T-helper 2 cell treated with Interferon-gamma antibody and Interleukin-4, amounts not matched to agents 100 ng/mL and 5 ng/mL, for 36 hours (primary cell): Measurements from ENCODE around the gene SHKBP1. TPM values are rescaled to one million over a fixed set of nuclear protein-coding genes. Genes with fewer than 3 reads are reported as not detected.
"Not testable (repeated sequence)": the region's sequence is repeated elsewhere in the genome, so short reads cannot be mapped to it uniquely, and the experiment has no call there.

ENCODE experiments used
- intact Hi-C: fragments of 100-400 bp; cut with micrococcal nuclease; formaldehyde crosslinking; loops from one replicate; pipeline ENCODE4 v1.15.1; 2023
- total RNA-seq: library from RNA; stranded (reverse); gene quantifications from 2 replicates; pipeline ENCODE4 v1.2.3, GENCODE V29; 2022

Gene SHKBP1, protein sequence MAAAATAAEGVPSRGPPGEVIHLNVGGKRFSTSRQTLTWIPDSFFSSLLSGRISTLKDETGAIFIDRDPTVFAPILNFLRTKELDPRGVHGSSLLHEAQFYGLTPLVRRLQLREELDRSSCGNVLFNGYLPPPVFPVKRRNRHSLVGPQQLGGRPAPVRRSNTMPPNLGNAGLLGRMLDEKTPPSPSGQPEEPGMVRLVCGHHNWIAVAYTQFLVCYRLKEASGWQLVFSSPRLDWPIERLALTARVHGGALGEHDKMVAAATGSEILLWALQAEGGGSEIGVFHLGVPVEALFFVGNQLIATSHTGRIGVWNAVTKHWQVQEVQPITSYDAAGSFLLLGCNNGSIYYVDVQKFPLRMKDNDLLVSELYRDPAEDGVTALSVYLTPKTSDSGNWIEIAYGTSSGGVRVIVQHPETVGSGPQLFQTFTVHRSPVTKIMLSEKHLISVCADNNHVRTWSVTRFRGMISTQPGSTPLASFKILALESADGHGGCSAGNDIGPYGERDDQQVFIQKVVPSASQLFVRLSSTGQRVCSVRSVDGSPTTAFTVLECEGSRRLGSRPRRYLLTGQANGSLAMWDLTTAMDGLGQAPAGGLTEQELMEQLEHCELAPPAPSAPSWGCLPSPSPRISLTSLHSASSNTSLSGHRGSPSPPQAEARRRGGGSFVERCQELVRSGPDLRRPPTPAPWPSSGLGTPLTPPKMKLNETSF
- 141 and 150 TPM in 2 replicates for total RNA-seq

DNA sequence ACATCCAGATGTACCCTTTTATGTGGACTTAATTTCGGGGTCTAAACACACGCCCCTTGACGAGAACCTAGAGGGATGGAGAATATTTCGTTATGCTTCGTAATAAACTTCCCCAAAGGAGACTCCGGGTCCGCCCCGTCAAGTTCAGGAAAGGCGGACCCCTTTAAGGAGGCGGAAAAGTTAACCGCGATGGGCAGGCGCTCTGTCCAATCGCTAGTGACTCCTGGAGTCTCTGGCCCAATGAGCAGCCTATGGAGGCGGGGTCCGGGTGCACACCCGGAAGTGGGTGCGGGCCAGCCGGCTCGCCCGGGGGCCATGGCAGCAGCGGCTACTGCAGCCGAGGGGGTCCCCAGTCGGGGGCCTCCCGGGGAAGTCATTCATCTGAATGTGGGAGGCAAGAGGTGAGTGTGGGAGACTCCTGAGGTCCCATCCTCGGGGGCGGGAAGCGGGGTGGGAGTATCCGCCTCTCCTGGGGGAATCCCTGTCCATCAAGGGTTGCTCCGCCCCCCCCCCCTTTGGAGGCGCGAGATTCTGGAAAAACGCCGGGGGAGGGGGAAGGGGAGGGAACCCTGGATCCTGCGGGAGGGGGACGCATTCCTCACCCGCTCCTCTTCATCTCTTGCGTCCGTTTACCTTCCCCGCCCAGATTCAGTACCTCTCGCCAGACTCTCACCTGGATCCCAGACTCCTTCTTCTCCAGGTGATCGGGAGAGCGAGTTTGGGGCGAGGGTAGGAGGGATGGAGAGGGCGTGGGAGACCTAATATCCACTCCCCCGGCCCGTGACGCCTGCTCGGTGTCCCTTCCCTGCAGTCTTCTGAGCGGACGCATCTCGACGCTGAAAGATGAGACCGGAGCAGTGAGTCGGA lies at the start of gene SHKBP1:
Gene SHKBP1 (plus strand): TSS at position 289 of the 867 bp plus-strand sequence. CDS start 27 bp downstream, at position 316.
- intact Hi-C loops: loop anchor here (2.0 kb wide), 2 partner anchors 22 to 48 kb away; no protein-coding TSS in a partner anchor

DNA sequence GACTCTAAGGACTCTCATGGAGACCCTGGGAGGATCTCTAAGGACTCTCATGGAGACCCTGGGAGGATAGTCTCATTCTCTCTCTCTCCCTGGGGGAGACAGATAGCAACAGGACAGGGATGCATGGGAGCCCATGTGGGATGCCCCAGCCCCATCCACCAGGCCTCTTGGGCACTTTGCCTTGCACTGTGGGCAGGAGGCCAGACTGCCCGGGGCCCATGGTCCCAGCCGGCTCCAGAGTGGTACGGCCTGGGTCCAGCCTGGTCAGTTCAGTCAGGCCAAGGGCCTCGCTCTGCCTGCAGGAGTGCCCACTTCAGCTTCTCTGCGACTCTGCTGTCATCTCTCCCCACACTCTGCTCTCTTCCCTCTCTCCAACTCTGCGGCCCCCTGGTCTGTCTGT lies 48.6 kb upstream of the SHKBP1 start:
- intact Hi-C loops: loop anchor here (2.0 to 10.0 kb wide), 3 partner anchors 49 to 223 kb away; partner anchors contain the start of gene SHKBP1

DNA sequence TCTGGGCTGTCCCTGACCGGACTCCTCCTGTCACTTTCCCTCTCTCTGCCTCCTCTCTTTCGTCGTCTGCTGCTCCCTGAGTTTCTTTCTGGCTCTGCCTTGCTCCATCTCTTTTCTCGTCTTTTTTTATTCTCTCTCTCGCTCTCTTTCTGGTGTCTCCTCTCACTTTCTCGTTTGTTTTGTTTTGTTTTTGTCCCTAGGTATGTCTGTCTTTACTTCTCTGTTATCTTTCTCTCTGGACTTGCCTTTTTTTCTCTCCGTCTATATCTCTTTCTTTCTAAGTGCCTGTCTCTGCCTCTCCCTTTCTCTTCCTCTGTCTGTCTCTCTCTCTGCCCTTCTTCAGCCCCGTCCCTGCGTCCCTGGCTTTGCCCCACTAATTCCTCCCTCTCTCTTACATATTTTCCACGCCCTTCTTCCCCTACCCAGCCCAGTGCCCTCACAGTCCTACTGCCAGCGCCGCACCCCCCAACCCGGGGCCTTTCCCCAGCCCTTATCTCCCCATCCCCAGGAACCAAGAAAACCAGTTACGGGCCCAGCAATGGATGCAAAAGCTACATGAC lies 48.1 kb upstream of the SHKBP1 start:
- intact Hi-C loops: loop anchor here (1.0 to 10.0 kb wide), 4 partner anchors 48 to 224 kb away; partner anchors contain the start of genes BLVRB and SHKBP1

GRCh38 chr19:40529093-40529954 lies 47.3 kb upstream of the SHKBP1 start:
- intact Hi-C loops: loop anchor here (1.0 to 10.0 kb wide), 4 partner anchors 47 to 225 kb away; partner anchors contain the start of genes BLVRB and SHKBP1

GRCh38 chr19:40530091-40530901 lies 46.4 kb upstream of the SHKBP1 start:
- intact Hi-C loops: no loop called here

- intact Hi-C loops: no loop called here
Measured at GRCh38 chr19:40533508-40533907, 43.2 kb upstream of the SHKBP1 start.

- intact Hi-C loops: no loop called here
Measured at GRCh38 chr19:40534148-40534547, 42.5 kb upstream of the SHKBP1 start.

GRCh38 chr19:40539070-40539469 lies 37.6 kb upstream of the SHKBP1 start:
- intact Hi-C loops: no loop called here

- intact Hi-C loops: no loop called here
Measured at GRCh38 chr19:40542202-40542859, 34.3 kb upstream of the SHKBP1 start.

- intact Hi-C loops: no loop called here
Measured at GRCh38 chr19:40543029-40543597, 33.6 kb upstream of the SHKBP1 start.

DNA sequence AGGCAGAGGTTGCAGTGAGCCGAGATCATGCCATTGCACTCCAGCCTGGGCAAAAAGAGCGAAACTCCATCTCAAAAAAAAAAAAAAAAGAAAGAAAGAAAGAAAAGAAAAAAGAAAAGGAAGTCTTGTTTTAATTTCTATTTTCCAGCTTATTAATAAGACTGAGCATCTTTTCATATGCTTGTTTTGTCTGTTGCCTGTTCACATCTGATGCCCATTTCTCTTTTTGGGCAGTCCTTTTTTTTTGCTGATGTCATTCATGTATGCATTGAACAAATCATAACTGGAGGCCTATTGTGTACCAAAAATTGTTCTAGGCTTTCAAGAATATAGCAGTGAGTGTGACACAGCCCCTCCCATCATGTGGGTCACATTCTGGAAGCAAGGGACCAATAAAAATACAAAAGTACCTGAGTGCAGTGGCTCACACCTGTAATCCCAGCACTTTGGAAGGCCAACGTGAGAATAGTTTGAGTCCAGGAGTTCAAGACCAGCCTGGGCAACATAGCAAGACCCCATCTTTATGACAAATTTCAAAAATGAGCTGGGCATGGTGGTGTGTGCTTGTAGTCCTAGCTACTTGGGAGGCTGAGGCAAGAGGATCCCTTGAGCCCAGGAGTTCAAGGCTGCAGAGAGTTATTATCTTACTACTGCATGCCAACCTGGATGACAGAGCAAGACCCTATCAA lies 30.4 kb upstream of the SHKBP1 start:
- intact Hi-C loops: not testable (repeated sequence)

DNA sequence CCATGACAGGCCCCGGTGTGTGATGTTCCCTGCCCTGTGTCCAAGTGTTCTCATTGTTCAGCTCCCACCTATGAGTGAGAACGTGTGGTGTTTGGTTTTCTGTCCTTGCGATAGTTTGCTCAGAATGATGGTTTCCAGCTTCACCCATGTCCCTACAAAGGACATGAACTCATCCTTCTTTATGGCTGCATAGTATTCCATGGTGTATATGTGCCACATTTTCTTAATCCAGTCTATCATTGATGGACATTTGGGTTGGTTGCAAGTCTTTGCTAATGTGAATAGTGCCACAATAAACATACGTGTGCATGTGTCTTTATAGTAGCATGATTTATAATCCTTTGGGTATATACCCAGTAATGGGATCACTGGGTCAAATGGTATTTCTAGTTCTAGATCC lies 29.5 kb upstream of the SHKBP1 start:
- intact Hi-C loops: not testable (repeated sequence)

DNA sequence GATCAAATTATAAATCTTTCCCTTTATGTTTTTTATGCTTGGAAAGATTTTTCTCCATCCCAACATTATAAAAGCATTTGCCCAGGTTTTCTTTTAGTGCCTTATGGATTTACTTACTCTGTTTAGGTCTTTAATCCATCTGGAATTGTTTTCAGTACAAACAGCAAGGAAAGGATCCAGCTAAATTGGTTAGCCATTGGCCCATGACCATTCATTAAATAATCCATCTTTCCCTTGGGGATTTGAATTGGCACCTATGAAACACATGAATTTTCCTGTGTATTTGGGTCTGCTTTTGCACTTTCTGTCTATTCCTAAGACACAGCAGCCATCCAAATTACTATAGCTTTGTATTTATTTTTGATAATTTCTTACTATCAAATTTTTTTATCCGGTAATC lies 28.8 kb upstream of the SHKBP1 start:
- intact Hi-C loops: no loop called here

DNA sequence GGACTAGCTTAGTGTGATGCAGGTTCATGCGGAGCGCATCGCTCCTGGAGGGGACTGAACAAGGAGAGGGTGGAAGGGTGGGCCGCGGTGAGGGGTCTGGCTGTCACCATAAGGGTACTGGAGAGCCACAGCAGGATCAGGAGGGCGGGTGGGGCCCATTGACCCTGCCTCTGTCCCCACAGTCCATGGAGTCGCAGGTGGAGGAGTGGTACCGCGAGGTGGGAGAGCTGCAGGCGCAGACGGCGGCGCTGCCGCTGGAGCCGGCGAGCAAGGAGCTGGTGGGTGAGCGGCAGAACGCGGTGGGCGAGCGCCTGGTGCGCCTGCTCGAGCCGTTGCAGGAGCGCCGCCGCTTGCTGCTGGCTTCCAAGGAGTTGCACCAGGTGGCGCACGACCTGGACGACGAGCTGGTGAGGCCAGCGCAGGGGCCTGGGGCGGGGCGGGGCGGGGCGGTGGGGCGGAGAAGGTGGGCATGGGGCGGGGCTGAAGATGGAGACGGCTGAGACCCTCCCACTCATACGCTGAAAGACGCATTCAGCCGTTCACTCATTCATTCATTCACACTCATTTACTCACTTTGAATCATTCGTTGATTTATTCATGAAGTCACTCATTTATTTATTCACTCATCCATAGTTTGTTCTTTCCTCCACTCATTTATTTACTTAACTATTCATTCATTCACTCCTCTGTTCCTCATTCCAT lies 27.5 kb upstream of the SHKBP1 start:
- intact Hi-C loops: loop anchor here (1.0 kb wide), 1 partner anchor 49 kb away; no protein-coding TSS in a partner anchor

GRCh38 chr19:40550951-40551350 lies 25.7 kb upstream of the SHKBP1 start:
- intact Hi-C loops: no loop called here

DNA sequence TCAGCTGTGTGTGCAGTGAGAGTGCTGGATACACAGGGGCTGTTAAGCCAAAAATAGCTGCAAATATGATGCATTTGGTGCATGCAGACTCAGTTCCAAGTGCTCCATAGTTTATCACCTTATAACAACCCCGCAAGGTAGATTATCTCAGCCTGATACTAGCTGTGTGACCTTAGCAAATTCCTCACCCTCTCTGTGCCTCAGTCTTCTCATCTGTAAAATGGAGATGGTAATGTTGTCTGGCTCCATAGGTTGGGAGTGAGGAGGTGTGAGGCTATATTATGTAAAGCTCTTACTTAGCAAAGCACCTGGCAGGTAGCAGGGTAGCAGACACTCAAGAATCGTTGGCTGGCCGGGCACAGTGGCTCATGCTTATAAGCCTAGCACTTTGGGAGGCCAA lies 23.8 kb upstream of the SHKBP1 start:
- intact Hi-C loops: no loop called here
